BJ (cell line): ENCODE results near the gene POLR2I. TPM values are rescaled to one million over a fixed set of nuclear protein-coding genes. Genes with fewer than 3 reads are reported as not detected.

Experiments used
- CTCF ChIA-PET: fragments of 350-600 bp; formaldehyde crosslinking; extraction: SDS; loops from one replicate; lab custom pipeline; 2021; ENCODE audit warnings: antibody characterized with exemption, inconsistent platforms; lab: Yijun Ruan, JAX
- POLR2A ChIA-PET: fragments of 300-600 bp; sonication (Branson Sonifier 250); formaldehyde crosslinking; extraction: SDS; loops from one replicate; lab custom pipeline; 2021; ENCODE audit warnings: antibody characterized with exemption; lab: Charles Lee
- DNase-seq: peaks from one replicate; pipeline ENCODE4 v3.0.0-alpha.2; 2011; ENCODE audit warnings: low read depth
- H3K27me3 ChIP-seq: 2 replicates; pipeline ENCODE4 v1.6.0; 2011; ENCODE audit warnings: low read length; ENCODE audit not compliant: control insufficient read depth, insufficient read depth
- H3K36me3 ChIP-seq: 2 replicates; pipeline ENCODE4 v1.5.1; 2011; ENCODE audit warnings: low read length; ENCODE audit not compliant: control insufficient read depth, insufficient read depth
- H3K4me3 ChIP-seq: 2 replicates; pipeline ENCODE4 v1.5.1; 2011; ENCODE audit warnings: low read depth, mild to moderate bottlenecking, control low read depth, low read length
- CTCF ChIP-seq: IDR thresholded peaks from 2 replicates; pipeline ENCODE4 v1.5.1; 2011; ENCODE audit warnings: low read depth, mild to moderate bottlenecking, control low read depth, inconsistent platforms, low read length, moderate library complexity; ENCODE audit not compliant: insufficient read depth
- polyA minus RNA-seq: library from RNA; depleted of rRNA, polyadenylated mRNA; stranded (reverse); fragments of >200 nt; gene quantifications from 2 replicates; pipeline ENCODE4 v1.2.3, GENCODE V29; 2011; rRNA and poly(A)+ RNA removed
- polyA plus RNA-seq: library from polyadenylated mRNA; depleted of rRNA; stranded (reverse); fragments of >200 nt; gene quantifications from 2 replicates; pipeline ENCODE4 v1.2.3, GENCODE V29; 2011; rRNA removed

POLR2I gene
- polyA plus RNA-seq = 67.1 and 94.0 TPM in 2 replicates
- polyA minus RNA-seq = 93.8 and 150 TPM in 2 replicates

DNA sequence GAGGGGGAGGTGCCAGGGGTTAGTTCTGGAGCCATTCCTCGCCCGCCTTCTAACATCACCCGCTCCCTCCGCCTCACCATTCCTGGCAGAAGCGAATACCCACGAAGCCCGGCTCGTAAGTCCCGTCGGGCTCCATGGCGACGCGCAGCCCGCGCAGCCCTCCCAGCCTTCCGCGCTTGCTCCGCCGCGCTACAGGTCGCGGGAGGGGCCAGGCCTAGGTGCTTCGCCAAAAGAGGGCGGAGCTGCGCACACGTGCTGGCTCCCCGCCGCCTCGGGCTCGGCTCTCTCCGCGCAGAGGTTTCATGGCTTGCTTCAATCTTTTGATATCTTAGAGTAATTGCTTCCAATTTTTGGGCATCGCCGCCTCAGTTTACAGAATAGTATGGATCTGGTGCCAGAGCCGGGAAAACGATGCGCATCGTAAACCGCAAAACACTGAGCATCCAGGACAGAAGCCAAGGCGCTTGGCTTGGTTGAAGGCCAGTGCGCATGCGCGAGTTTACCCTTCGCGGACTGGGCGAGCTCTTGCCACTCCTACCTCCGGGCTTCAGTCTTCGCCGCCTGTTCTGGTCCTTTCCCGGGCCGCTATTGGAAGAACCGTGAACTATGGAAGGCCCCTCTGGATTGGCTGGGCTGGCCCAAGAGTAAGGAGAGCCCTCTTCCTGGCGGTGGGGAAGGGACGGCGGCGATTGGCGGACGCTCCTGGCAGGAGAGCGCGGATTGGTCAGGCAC is at the start of gene POLR2I:
TSS of gene POLR2I (minus strand) at position 155 of the 732 bp plus-strand sequence. CDS start at position 136, 19 bp downstream.
- CTCF ChIA-PET = interaction anchor here (0.8 to 4.5 kb wide), 7 partner anchors 12 to 55 kb away, joined by 3 to 24 read pairs (median 3); no protein-coding TSS in a partner anchor

GRCh38 chr19:36163813-36164212 is 49.1 kb upstream of the POLR2I start:
- H3K27me3 ChIP-seq = no peaks in the 10 kb centered on the region
- H3K36me3 ChIP-seq = no peaks in the 10 kb centered on the region
- no peak for TF ChIP-seq CTCF
- ChIA-PET CTCF (interaction anchor here (0.6 to 3.8 kb wide), 3 partner anchors 9 to 214 kb away, joined by 4 to 12 read pairs (median 4); no protein-coding TSS in a partner anchor), POLR2A (no interaction called here)
- no peak overlapping the region for H3K4me3 ChIP-seq
- DNase-seq = no peak

More for the DNA sequence above, at the start of gene POLR2I:
- no peak for TF ChIP-seq CTCF
- POLR2A ChIA-PET = interaction anchor here (0.6 to 1.2 kb wide), 5 partner anchors 13 to 1876 kb away, joined by 3 to 8 read pairs (median 3); partner anchors contain the start of genes ZNF146 and ZNF565
- Histone ChIP-seq H3K36me3 (peaks cover 11% of the 10 kb centered on the region), H3K4me3 (peak within 1 kb of the TSS; percentile 98), H3K27me3 (no peaks in the 10 kb centered on the region)
- DNase-seq = peak; percentile 99

GRCh38 chr19:36160821-36161596 is 46.3 kb upstream of the POLR2I start:
- no peaks in the 10 kb centered on the region for H3K36me3 ChIP-seq
- no peak overlapping the region for H3K4me3 ChIP-seq
- CTCF ChIA-PET = interaction anchor here (0.6 kb wide), 1 partner anchor 9 kb away, joined by 3 read pairs; no protein-coding TSS in a partner anchor
- no peak for DNase-seq
- H3K27me3 ChIP-seq = no peaks in the 10 kb centered on the region
- no peak for TF ChIP-seq CTCF
- POLR2A ChIA-PET = no interaction called here

DNA sequence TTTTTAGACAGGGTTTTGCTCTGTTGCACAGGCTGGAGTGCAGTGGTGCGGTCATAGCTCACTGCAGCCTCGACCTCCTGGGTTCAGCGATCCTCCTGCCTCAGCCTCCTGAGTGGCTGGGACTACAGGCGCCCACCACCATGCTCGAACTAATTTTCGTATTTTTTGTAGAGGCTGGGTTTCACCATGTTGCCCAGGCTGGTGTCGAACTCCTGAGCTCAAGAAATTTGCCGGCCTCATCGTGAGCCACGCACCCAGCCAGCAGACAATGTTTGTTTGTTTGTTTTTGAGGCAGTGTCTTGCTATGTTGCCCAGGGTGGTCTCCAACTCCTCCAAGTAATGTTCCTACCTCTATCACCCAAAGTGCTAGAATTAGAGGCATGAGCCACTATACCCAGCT is 38.5 kb upstream of the POLR2I start:
- CTCF ChIA-PET = interaction anchor here (1.1 to 2.4 kb wide), 3 partner anchors 17 to 92 kb away, joined by 3 to 16 read pairs (median 7); no protein-coding TSS in a partner anchor
- TF ChIP-seq CTCF = no peak
- no peak for DNase-seq
- Histone ChIP-seq H3K36me3 (peaks cover 9% of the 10 kb centered on the region), H3K4me3 (no peak overlapping the region), H3K27me3 (no peaks in the 10 kb centered on the region)
- POLR2A ChIA-PET = interaction anchor here (0.6 kb wide), 1 partner anchor 61 kb away, joined by 7 read pairs; the partner anchor contains the start of gene ZNF565
